H9 (cell line): ENCODE data around the gene RIMBP2. TPM values are rescaled to one million over a fixed set of nuclear protein-coding genes. Genes with fewer than 3 reads are reported as not detected.

ENCODE experiments used
- DNase-seq: peaks from one replicate; pipeline ENCODE4 v3.0.0-alpha.2; 2017
- H2AFZ ChIP-seq: one replicate; pipeline ENCODE4 v1.6.1; 2013; ENCODE audit warnings: mild to moderate bottlenecking, low read length, control low read depth, moderate library complexity
- H2AK5ac ChIP-seq: 2 replicates; pipeline ENCODE4 v1.6.1; 2013; ENCODE audit warnings: low read length, control low read depth, mixed read lengths; ENCODE audit not compliant: insufficient read length
- H2BK120ac ChIP-seq: one replicate; pipeline ENCODE4 v1.6.1; 2013; ENCODE audit warnings: low read depth, mild to moderate bottlenecking, low read length, control low read depth, inconsistent platforms; ENCODE audit not compliant: poor library complexity, severe bottlenecking
- H2BK12ac ChIP-seq: 2 replicates; pipeline ENCODE4 v1.6.1; 2013; ENCODE audit warnings: low read length, control low read depth, mixed read lengths, low read depth; ENCODE audit not compliant: insufficient read length
- H2BK15ac ChIP-seq: 2 replicates; pipeline ENCODE4 v1.6.1; 2013; ENCODE audit warnings: low read depth, low read length, control low read depth
- H2BK20ac ChIP-seq: one replicate; pipeline ENCODE4 v1.6.1; 2013; ENCODE audit warnings: low read depth, mild to moderate bottlenecking, low read length, control low read depth, inconsistent platforms; ENCODE audit not compliant: poor library complexity, severe bottlenecking
- H2BK5ac ChIP-seq: 2 replicates; pipeline ENCODE4 v1.6.1; 2013; ENCODE audit warnings: low read length, control low read depth, mixed read lengths; ENCODE audit not compliant: insufficient read length
- H3K14ac ChIP-seq: 2 replicates; pipeline ENCODE4 v1.6.1; 2013; ENCODE audit warnings: low read length, control low read depth; ENCODE audit not compliant: insufficient read depth
- H3K18ac ChIP-seq: 2 replicates; pipeline ENCODE4 v1.6.1; 2013; ENCODE audit warnings: low read depth, mild to moderate bottlenecking, mixed read lengths, low read length, control low read depth; ENCODE audit not compliant: insufficient read length
- H3K23ac ChIP-seq: 2 replicates; pipeline ENCODE4 v1.6.1; 2013; ENCODE audit warnings: low read length, control low read depth, mixed read lengths, low read depth; ENCODE audit not compliant: insufficient read length
- H3K23me2 ChIP-seq: 2 replicates; pipeline ENCODE4 v1.6.1; 2013; ENCODE audit warnings: low read depth, mild to moderate bottlenecking, mixed read lengths, low read length, control low read depth; ENCODE audit not compliant: insufficient read length, poor library complexity, severe bottlenecking
- H3K27ac ChIP-seq: 2 replicates; pipeline ENCODE4 v1.5.1; 2013; ENCODE audit warnings: low read length, control low read depth, mixed read lengths, low read depth; ENCODE audit not compliant: insufficient read length
- H3K27me3 ChIP-seq: 2 replicates; pipeline ENCODE4 v1.6.1; 2013; ENCODE audit warnings: low read length, control low read depth, inconsistent platforms; ENCODE audit not compliant: insufficient read depth
- H3K4ac ChIP-seq: 2 replicates; pipeline ENCODE4 v1.6.1; 2013; ENCODE audit warnings: low read depth, mild to moderate bottlenecking, control low read depth, inconsistent platforms, low read length, moderate library complexity
- H3K4me1 ChIP-seq: 2 replicates; pipeline ENCODE4 v1.6.1; 2013; ENCODE audit warnings: low read length, control low read depth, inconsistent platforms; ENCODE audit not compliant: insufficient read depth
- H3K4me2 ChIP-seq: 2 replicates; pipeline ENCODE4 v1.6.1; 2013; ENCODE audit warnings: low read length, control low read depth, mixed read lengths; ENCODE audit not compliant: insufficient read length, insufficient read depth
- H3K56ac ChIP-seq: 2 replicates; pipeline ENCODE4 v1.6.1; 2013; ENCODE audit warnings: low read depth, mild to moderate bottlenecking, mixed read lengths, low read length, control low read depth; ENCODE audit not compliant: insufficient read length
- H3K79me1 ChIP-seq: 2 replicates; pipeline ENCODE4 v1.6.1; 2013; ENCODE audit warnings: low read depth, mild to moderate bottlenecking, moderate library complexity, low read length, control low read depth, inconsistent platforms; ENCODE audit not compliant: insufficient read depth, poor library complexity, severe bottlenecking
- H3K79me2 ChIP-seq: 2 replicates; pipeline ENCODE4 v1.6.1; 2013; ENCODE audit warnings: low read length, control low read depth, inconsistent platforms; ENCODE audit not compliant: insufficient read depth
- H3K9ac ChIP-seq: 2 replicates; pipeline ENCODE4 v1.6.1; 2013; ENCODE audit warnings: low read length, control low read depth, mixed read lengths; ENCODE audit not compliant: insufficient read length; ENCODE audit errors: extremely low read depth
- H3K9me3 ChIP-seq: one replicate; pipeline ENCODE4 v1.6.1; 2013; ENCODE audit warnings: low read depth, low read length, inconsistent platforms; ENCODE audit not compliant: control insufficient read depth
- H3T11ph ChIP-seq: one replicate; pipeline ENCODE4 v1.6.1; 2013; ENCODE audit warnings: mild to moderate bottlenecking, low read length, control low read depth, inconsistent platforms
- H4K20me1 ChIP-seq: one replicate; pipeline ENCODE4 v1.6.1; 2013; ENCODE audit not compliant: control insufficient read depth, insufficient read length, insufficient read depth
- H4K5ac ChIP-seq: 2 replicates; pipeline ENCODE4 v1.6.1; 2013; ENCODE audit warnings: low read depth, mild to moderate bottlenecking, mixed read lengths, low read length, control low read depth; ENCODE audit not compliant: insufficient read length
- H4K8ac ChIP-seq: replicated peaks from 2 replicates; pipeline ENCODE4 v1.6.1; 2013; ENCODE audit warnings: low read length, control low read depth, mixed read lengths, low read depth; ENCODE audit not compliant: insufficient read length
- H4K91ac ChIP-seq: 2 replicates; pipeline ENCODE4 v1.6.1; 2013; ENCODE audit warnings: low read depth, mild to moderate bottlenecking, moderate library complexity, mixed read lengths, low read length, control low read depth; ENCODE audit not compliant: insufficient read length
- H3K27ac Mint-ChIP-seq, 3 experiments: 2 replicates in 2 of 3; 3 replicates in 1 of 3; pipeline ENCODE4 v1.8.0; 2020 to 2021; ENCODE audit warnings: mixed read lengths in 3 of 3, mild to moderate bottlenecking in 1 of 3, moderate library complexity in 1 of 3
- H3K27me3 Mint-ChIP-seq: 2 replicates; pipeline ENCODE4 v1.8.0; 2021; ENCODE audit warnings: low read depth, mild to moderate bottlenecking, moderate library complexity, mixed read lengths
- H3K36me3 Mint-ChIP-seq, 3 experiments: 2 replicates in 2 of 3; 3 replicates in 1 of 3; pipeline ENCODE4 v1.8.0; 2020 to 2021; ENCODE audit warnings: low read depth in 3 of 3, mixed read lengths in 3 of 3; ENCODE audit not compliant: insufficient read depth in 1 of 3
- H3K4me1 Mint-ChIP-seq, 2 experiments: 2 replicates each; pipeline ENCODE4 v1.8.0; 2020; ENCODE audit warnings: mixed read lengths in 2 of 2
- H3K4me3 Mint-ChIP-seq, 2 experiments: 2 replicates in 1 of 2; 3 replicates in 1 of 2; pipeline ENCODE4 v1.8.0; 2020 to 2021; ENCODE audit warnings: mild to moderate bottlenecking in 2 of 2, mixed read lengths in 2 of 2, moderate library complexity in 1 of 2
- H3K9me3 Mint-ChIP-seq, 2 experiments: 2 replicates in 1 of 2; 3 replicates in 1 of 2; pipeline ENCODE4 v1.8.0; 2020; ENCODE audit warnings: mild to moderate bottlenecking in 2 of 2, mixed read lengths in 2 of 2, moderate library complexity in 1 of 2
- CTCF ChIP-seq: fragments of 200-600 bp; sonication (generic); conservative IDR thresholded peaks from 3 replicates; pipeline ENCODE4 v1.8.0; 2021; ENCODE audit warnings: antibody characterized with exemption, mild to moderate bottlenecking
- WGBS: extraction: QIAGEN DNeasy Blood & Tissue Kit; methylation state at CpG from one replicate; pipeline ENCODE4 v1.1.7; 2013; ENCODE audit warnings: missing lambda C conversion rate, low lambda C conversion rate, mixed read lengths; ENCODE audit not compliant: insufficient read length; ENCODE audit errors: extremely low coverage; 5-methylcytosine and 5-hydroxymethylcytosine counted together
- total RNA-seq: library from RNA; stranded (reverse); gene quantifications from 2 replicates; pipeline ENCODE4 v1.2.1, GENCODE V29; 2021

Gene RIMBP2
- total RNA-seq, 1 experiment from 2014 or later: 0.70 TPM

- H3K27ac ChIP-seq: no peak overlapping the region
- no peak overlapping the region for H3K4ac ChIP-seq
- H3K9me3 Mint-ChIP-seq: peaks cover 10 to 14% of the 10 kb centered on the region in 2 experiments; a peak in 4 of 5 replicates
- no peak overlapping the region for H4K8ac ChIP-seq
- no peak for DNase-seq
- H3K4me3 Mint-ChIP-seq: no peak overlapping the region
- no peak overlapping the region for H2BK120ac ChIP-seq
- H3K36me3 Mint-ChIP-seq: no peaks in the 10 kb centered on the region; a peak in 2 of 7 replicates
- H3K14ac ChIP-seq: no peak overlapping the region
- no peak overlapping the region for H3T11ph ChIP-seq
- no peak overlapping the region for H3K9ac ChIP-seq
- H3K79me2 ChIP-seq: no peaks in the 10 kb centered on the region
- no peak overlapping the region for H2BK20ac ChIP-seq
- no peaks in the 10 kb centered on the region for H3K4me1 Mint-ChIP-seq
- TF ChIP-seq CTCF: no peak
- H3K9me3 ChIP-seq: no peaks in the 10 kb centered on the region
- no peak overlapping the region for H2AFZ ChIP-seq
- no peaks in the 10 kb centered on the region for H3K23me2 ChIP-seq
- no peak overlapping the region for H2BK15ac ChIP-seq
- WGBS: no CpG with 5 or more reads among the region's 13 CpGs
- no peaks in the 10 kb centered on the region for H3K79me1 ChIP-seq
- no peak overlapping the region for H3K18ac ChIP-seq
- no peak overlapping the region for H4K5ac ChIP-seq
- peaks cover 4% of the 10 kb centered on the region for H3K27me3 Mint-ChIP-seq
- no peak overlapping the region for H2AK5ac ChIP-seq
- no peaks in the 10 kb centered on the region for H3K27me3 ChIP-seq
- no peak overlapping the region for H3K56ac ChIP-seq
- H3K4me2 ChIP-seq: no peak overlapping the region
- no peak overlapping the region for H3K27ac Mint-ChIP-seq
- H2BK5ac ChIP-seq: no peak overlapping the region
- no peak overlapping the region for H2BK12ac ChIP-seq
- no peak overlapping the region for H4K91ac ChIP-seq
- no peaks in the 10 kb centered on the region for H3K4me1 ChIP-seq
- H3K23ac ChIP-seq: no peak overlapping the region
- no peaks in the 10 kb centered on the region for H4K20me1 ChIP-seq
These were observed 168.5 kb downstream of the RIMBP2 start for GRCh38 chr12:130547480-130548155.
